HCT116 (cell line): ENCODE data around the gene ABHD17C. TPM values are rescaled to one million over a fixed set of nuclear protein-coding genes. Genes with fewer than 3 reads are reported as not detected.

Source experiments
- ATAC-seq: fragments of 200-7000 bp; cut with Tn5 transposase; 2 replicates; pipeline ENCODE4 v1.9.1; 2020; ENCODE audit warnings: mild to moderate bottlenecking, moderate library complexity
- BruUV-seq: library from RNA; stranded (reverse); fragments of 400-500 nt; replicated peaks from 2 replicates; lab custom pipeline; 2021; lab: Mats Ljungman, UMichigan
- CTCF ChIA-PET: fragments of 300-600 bp; sonication (Branson Sonifier 250); formaldehyde crosslinking; loops from one replicate; lab custom pipeline; 2021; ENCODE audit warnings: antibody characterized with exemption; lab: Charles Lee
- POLR2A ChIA-PET: fragments of 300-600, 350-600 bp; sonication (Branson Sonifier 250); formaldehyde crosslinking; loops from one replicate; lab custom pipeline; 2021; ENCODE audit warnings: antibody characterized with exemption; lab: Charles Lee
- RAD21 ChIA-PET, 2 experiments: fragments of 300-600 bp; sonication (Branson Sonifier 250); formaldehyde crosslinking; loops; one replicate each; lab custom pipeline; 2023; ENCODE audit warnings: low total read pairs in 2 of 2; ENCODE audit not compliant: uncharacterized antibody in 2 of 2, unreplicated experiment in 2 of 2, low non-redundant PET in 1 of 2; lab: Charles Lee
- DNase-seq: peaks from one replicate; pipeline ENCODE4 v3.0.0-alpha.2; 2010; ENCODE audit warnings: low read depth, low spot score
- H2AFZ ChIP-seq: fragments of 200-600 bp; shearing (Covaris generic), sonication (generic); 2 replicates; pipeline ENCODE4 v1.6.1; 2017; ENCODE audit warnings: low read depth, mixed run types, mixed read lengths, antibody characterized with exemption, low read length; ENCODE audit not compliant: poor library complexity, severe bottlenecking
- H3K27ac ChIP-seq: 2 replicates; pipeline ENCODE4 v1.5.1; 2012; ENCODE audit warnings: low read depth, low read length
- H3K27me3 ChIP-seq: fragments of 200-600 bp; sonication (generic); 2 replicates; pipeline ENCODE4 v1.6.1; 2016; ENCODE audit warnings: mixed run types, low read length, mixed read lengths; ENCODE audit not compliant: insufficient read depth
- H3K36me3 ChIP-seq, 2 experiments: fragments of 200-500 bp in 1 of 2; fragments of 200-600 bp in 1 of 2; sonication (Bioruptor generic) in 1 of 2; sonication (generic) in 1 of 2; 2 replicates each; pipeline versions ENCODE4 v1.5.1 to v1.6.1; 2014 to 2016; ENCODE audit warnings: low read length in 2 of 2, inconsistent platforms in 1 of 2, mixed read lengths in 1 of 2, mixed run types in 1 of 2; ENCODE audit not compliant: insufficient read depth in 2 of 2, control insufficient read depth in 1 of 2
- H3K4me1 ChIP-seq, 2 experiments: fragments of 200-600 bp in 1 of 2; sonication (generic) in 1 of 2; 2 replicates each; pipeline versions ENCODE4 v1.5.1 to v1.6.1; 2012 to 2017; ENCODE audit warnings: low read length in 2 of 2, inconsistent platforms in 1 of 2, mild to moderate bottlenecking in 1 of 2, mixed read lengths in 1 of 2, mixed run types in 1 of 2, moderate library complexity in 1 of 2; ENCODE audit not compliant: insufficient read depth in 2 of 2, control insufficient read depth in 1 of 2
- H3K4me2 ChIP-seq: fragments of 200-600 bp; sonication (generic); 2 replicates; pipeline ENCODE4 v1.6.1; 2017; ENCODE audit warnings: mixed run types, low read length, mixed read lengths
- H3K4me3 ChIP-seq, 2 experiments: fragments of 200-600 bp in 1 of 2; sonication (generic) in 1 of 2; replicated peaks in 1 of 2; 2 replicates each; pipeline ENCODE4 v1.5.1; 2011 to 2016; ENCODE audit warnings: low read length in 2 of 2, control low read depth in 1 of 2, low read depth in 1 of 2, mild to moderate bottlenecking in 1 of 2, mixed read lengths in 1 of 2, mixed run types in 1 of 2
- H3K79me2 ChIP-seq: fragments of 200-600 bp; sonication (generic); 2 replicates; pipeline ENCODE4 v1.6.1; 2017; ENCODE audit warnings: mild to moderate bottlenecking, mixed run types, low read length, moderate library complexity, mixed read lengths; ENCODE audit not compliant: insufficient read depth
- H3K9ac ChIP-seq: fragments of 200-600 bp; sonication (generic); 2 replicates; pipeline ENCODE4 v1.6.1; 2016; ENCODE audit warnings: low read length, mixed read lengths
- H3K9me2 ChIP-seq: fragments of 200-600 bp; sonication (generic), shearing (Covaris generic); 2 replicates; pipeline ENCODE4 v1.6.1; 2017; ENCODE audit warnings: mixed run types, mild to moderate bottlenecking, moderate library complexity; ENCODE audit not compliant: insufficient read depth
- H3K9me3 ChIP-seq, 2 experiments: fragments of 200-500 bp in 1 of 2; fragments of 200-600 bp in 1 of 2; sonication (Bioruptor generic) in 1 of 2; sonication (generic) in 1 of 2; 2 replicates each; pipeline ENCODE4 v1.6.1; 2014 to 2017; ENCODE audit warnings: low read length in 2 of 2, mixed read lengths in 2 of 2, inconsistent platforms in 1 of 2, low read depth in 1 of 2, mild to moderate bottlenecking in 1 of 2, mixed run types in 1 of 2, moderate library complexity in 1 of 2; ENCODE audit not compliant: control insufficient read depth in 1 of 2, insufficient read depth in 1 of 2
- H4K20me1 ChIP-seq: fragments of 200-600 bp; sonication (generic), shearing (Covaris generic); 2 replicates; pipeline ENCODE4 v1.6.1; 2017; ENCODE audit warnings: mixed run types, mild to moderate bottlenecking, moderate library complexity; ENCODE audit not compliant: insufficient read depth
- ATF3 ChIP-seq: IDR thresholded peaks from 2 replicates; pipeline ENCODE4 v1.6.1; 2012
- ELF1 ChIP-seq: IDR thresholded peaks from 2 replicates; pipeline ENCODE4 v1.6.1; 2012; ENCODE audit warnings: low read depth, borderline replicate concordance
- EZH2 ChIP-seq: fragments of 200-600 bp; sonication (generic); IDR thresholded peaks from 2 replicates; pipeline ENCODE4 v1.6.1; 2017; ENCODE audit warnings: antibody characterized with exemption, mixed run types
- FOSL1 ChIP-seq: IDR thresholded peaks from 2 replicates; pipeline ENCODE4 v1.6.1; 2012; ENCODE audit warnings: low read depth
- POLR2A ChIP-seq: IDR thresholded peaks from 2 replicates; pipeline ENCODE4 v1.7.0; 2011; ENCODE audit warnings: borderline replicate concordance; ENCODE audit not compliant: insufficient read depth, insufficient read length; ENCODE audit errors: extremely low read depth
- POLR2AphosphoS5 ChIP-seq: IDR thresholded peaks from 2 replicates; pipeline ENCODE4 v1.6.1; 2011; ENCODE audit warnings: mild to moderate bottlenecking, low read depth, low read length, moderate library complexity
- YY1 ChIP-seq: IDR thresholded peaks from 2 replicates; pipeline ENCODE4 v1.6.1; 2011; ENCODE audit warnings: low read length, low read depth, moderate library complexity, mild to moderate bottlenecking; ENCODE audit not compliant: insufficient replicate concordance; ENCODE audit errors: extremely low read depth
- ZNF274 ChIP-seq: fragments of 200-500 bp; sonication (Bioruptor generic); IDR thresholded peaks from 2 replicates; pipeline ENCODE4 v1.6.1; 2014; ENCODE audit warnings: mild to moderate bottlenecking, low read depth, low read length, inconsistent platforms
- intact Hi-C: fragments of 100-400 bp; cut with micrococcal nuclease; formaldehyde crosslinking; loops from 2 replicates; pipeline ENCODE4 v1.10.0; 2022
- total RNA-seq: library from RNA; stranded (reverse); gene quantifications from one replicate; pipeline ENCODE4 v1.2.1, GENCODE V29; 2021; ENCODE audit not compliant: unreplicated experiment
- TF ChIP-seq, protein P1 (sequence below): IDR thresholded peaks from 2 replicates; pipeline ENCODE4 v1.6.1; 2011; ENCODE audit warnings: mild to moderate bottlenecking, low read length, moderate library complexity; ENCODE audit not compliant: insufficient replicate concordance; ENCODE audit errors: extremely low read depth
- TF ChIP-seq, protein P2 (sequence below): IDR thresholded peaks from 2 replicates; pipeline ENCODE4 v1.6.1; 2012
- TF ChIP-seq, protein P3 (sequence below), 3 experiments: fragments of 200-600 bp in 1 of 3; sonication (generic) in 1 of 3; IDR thresholded peaks in 2 of 3; conservative IDR thresholded peaks in 1 of 3; 2 replicates each; pipeline ENCODE4 v1.5.1; 2012 to 2017; ENCODE audit warnings: low read depth in 2 of 3, low read length in 2 of 3, antibody characterized with exemption in 1 of 3, borderline replicate concordance in 1 of 3, control low read depth in 1 of 3, mild to moderate bottlenecking in 1 of 3, mixed read lengths in 1 of 3, mixed run types in 1 of 3, moderate library complexity in 1 of 3; ENCODE audit not compliant: insufficient read depth in 1 of 3
- TF ChIP-seq, protein P4 (sequence below): IDR thresholded peaks from 2 replicates; pipeline ENCODE4 v1.6.1; 2012; ENCODE audit warnings: low read depth

Gene ABHD17C
- total RNA-seq, 1 experiment from 2014 or later = 27.9 TPM

GRCh38 chr15:80682201-80682600 is 12.9 kb upstream of the ABHD17C start:
- no peak for TF ChIP-seq ZNF274
- TF ChIP-seq, protein P1, sequence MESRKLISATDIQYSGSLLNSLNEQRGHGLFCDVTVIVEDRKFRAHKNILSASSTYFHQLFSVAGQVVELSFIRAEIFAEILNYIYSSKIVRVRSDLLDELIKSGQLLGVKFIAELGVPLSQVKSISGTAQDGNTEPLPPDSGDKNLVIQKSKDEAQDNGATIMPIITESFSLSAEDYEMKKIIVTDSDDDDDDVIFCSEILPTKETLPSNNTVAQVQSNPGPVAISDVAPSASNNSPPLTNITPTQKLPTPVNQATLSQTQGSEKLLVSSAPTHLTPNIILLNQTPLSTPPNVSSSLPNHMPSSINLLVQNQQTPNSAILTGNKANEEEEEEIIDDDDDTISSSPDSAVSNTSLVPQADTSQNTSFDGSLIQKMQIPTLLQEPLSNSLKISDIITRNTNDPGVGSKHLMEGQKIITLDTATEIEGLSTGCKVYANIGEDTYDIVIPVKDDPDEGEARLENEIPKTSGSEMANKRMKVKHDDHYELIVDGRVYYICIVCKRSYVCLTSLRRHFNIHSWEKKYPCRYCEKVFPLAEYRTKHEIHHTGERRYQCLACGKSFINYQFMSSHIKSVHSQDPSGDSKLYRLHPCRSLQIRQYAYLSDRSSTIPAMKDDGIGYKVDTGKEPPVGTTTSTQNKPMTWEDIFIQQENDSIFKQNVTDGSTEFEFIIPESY = no peak
- TF ChIP-seq POLR2A = no peak
- TF ChIP-seq, protein P2, sequence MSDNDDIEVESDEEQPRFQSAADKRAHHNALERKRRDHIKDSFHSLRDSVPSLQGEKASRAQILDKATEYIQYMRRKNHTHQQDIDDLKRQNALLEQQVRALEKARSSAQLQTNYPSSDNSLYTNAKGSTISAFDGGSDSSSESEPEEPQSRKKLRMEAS = no peak
- TF ChIP-seq, protein P3, sequence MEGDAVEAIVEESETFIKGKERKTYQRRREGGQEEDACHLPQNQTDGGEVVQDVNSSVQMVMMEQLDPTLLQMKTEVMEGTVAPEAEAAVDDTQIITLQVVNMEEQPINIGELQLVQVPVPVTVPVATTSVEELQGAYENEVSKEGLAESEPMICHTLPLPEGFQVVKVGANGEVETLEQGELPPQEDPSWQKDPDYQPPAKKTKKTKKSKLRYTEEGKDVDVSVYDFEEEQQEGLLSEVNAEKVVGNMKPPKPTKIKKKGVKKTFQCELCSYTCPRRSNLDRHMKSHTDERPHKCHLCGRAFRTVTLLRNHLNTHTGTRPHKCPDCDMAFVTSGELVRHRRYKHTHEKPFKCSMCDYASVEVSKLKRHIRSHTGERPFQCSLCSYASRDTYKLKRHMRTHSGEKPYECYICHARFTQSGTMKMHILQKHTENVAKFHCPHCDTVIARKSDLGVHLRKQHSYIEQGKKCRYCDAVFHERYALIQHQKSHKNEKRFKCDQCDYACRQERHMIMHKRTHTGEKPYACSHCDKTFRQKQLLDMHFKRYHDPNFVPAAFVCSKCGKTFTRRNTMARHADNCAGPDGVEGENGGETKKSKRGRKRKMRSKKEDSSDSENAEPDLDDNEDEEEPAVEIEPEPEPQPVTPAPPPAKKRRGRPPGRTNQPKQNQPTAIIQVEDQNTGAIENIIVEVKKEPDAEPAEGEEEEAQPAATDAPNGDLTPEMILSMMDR (IDR thresholded peaks at IDR 0.05 in 2 of 3, conservative IDR thresholded peaks at IDR 0.05 in 1 of 3; ENCODE audit: borderline replicate concordance in 1 of 3, insufficient read depth in 1 of 3, low read depth in 2 of 3, low read length in 2 of 3) = no peak
- no peak for TF ChIP-seq POLR2AphosphoS5
- TF ChIP-seq ELF1 = no peak
- no peak for TF ChIP-seq FOSL1
- TF ChIP-seq, protein P4, sequence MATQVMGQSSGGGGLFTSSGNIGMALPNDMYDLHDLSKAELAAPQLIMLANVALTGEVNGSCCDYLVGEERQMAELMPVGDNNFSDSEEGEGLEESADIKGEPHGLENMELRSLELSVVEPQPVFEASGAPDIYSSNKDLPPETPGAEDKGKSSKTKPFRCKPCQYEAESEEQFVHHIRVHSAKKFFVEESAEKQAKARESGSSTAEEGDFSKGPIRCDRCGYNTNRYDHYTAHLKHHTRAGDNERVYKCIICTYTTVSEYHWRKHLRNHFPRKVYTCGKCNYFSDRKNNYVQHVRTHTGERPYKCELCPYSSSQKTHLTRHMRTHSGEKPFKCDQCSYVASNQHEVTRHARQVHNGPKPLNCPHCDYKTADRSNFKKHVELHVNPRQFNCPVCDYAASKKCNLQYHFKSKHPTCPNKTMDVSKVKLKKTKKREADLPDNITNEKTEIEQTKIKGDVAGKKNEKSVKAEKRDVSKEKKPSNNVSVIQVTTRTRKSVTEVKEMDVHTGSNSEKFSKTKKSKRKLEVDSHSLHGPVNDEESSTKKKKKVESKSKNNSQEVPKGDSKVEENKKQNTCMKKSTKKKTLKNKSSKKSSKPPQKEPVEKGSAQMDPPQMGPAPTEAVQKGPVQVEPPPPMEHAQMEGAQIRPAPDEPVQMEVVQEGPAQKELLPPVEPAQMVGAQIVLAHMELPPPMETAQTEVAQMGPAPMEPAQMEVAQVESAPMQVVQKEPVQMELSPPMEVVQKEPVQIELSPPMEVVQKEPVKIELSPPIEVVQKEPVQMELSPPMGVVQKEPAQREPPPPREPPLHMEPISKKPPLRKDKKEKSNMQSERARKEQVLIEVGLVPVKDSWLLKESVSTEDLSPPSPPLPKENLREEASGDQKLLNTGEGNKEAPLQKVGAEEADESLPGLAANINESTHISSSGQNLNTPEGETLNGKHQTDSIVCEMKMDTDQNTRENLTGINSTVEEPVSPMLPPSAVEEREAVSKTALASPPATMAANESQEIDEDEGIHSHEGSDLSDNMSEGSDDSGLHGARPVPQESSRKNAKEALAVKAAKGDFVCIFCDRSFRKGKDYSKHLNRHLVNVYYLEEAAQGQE = no peak
- TF ChIP-seq ATF3 = no peak
- TF ChIP-seq EZH2 = no peak
- no peak for TF ChIP-seq YY1
- ChIA-PET RAD21 (no interaction called here), POLR2A (no interaction called here), CTCF (interaction anchor here (0.9 kb wide), 1 partner anchor 94 kb away, joined by 3 read pairs; no protein-coding TSS in a partner anchor)
- Histone ChIP-seq H3K79me2 (no peaks in the 10 kb centered on the region), H3K4me1 (peaks cover 5 to 11% of the 10 kb centered on the region in 2 experiments), H3K27me3 (no peaks in the 10 kb centered on the region), H2AFZ (no peak overlapping the region), H3K4me2 (no peak overlapping the region), H3K4me3 (no peak overlapping the region), H3K9me2 (no peaks in the 10 kb centered on the region), H3K36me3 (no peaks in the 10 kb centered on the region), H4K20me1 (no peaks in the 10 kb centered on the region), H3K9me3 (no peaks in the 10 kb centered on the region), H3K9ac (no peak overlapping the region), H3K27ac (no peak overlapping the region)
- intact Hi-C loops = no loop called here
- DNase-seq (no peak), ATAC-seq (no peak)
- no TSS peak for BruUV-seq
